ENCODE results near the gene VCAM1. TPM values are rescaled to one million over a fixed set of nuclear protein-coding genes. Genes with fewer than 3 reads are reported as not detected.
"Not testable (repeated sequence)": the region's sequence is repeated elsewhere in the genome, so short reads cannot be mapped to it uniquely, and the experiment has no call there.

VCAM1 gene, protein sequence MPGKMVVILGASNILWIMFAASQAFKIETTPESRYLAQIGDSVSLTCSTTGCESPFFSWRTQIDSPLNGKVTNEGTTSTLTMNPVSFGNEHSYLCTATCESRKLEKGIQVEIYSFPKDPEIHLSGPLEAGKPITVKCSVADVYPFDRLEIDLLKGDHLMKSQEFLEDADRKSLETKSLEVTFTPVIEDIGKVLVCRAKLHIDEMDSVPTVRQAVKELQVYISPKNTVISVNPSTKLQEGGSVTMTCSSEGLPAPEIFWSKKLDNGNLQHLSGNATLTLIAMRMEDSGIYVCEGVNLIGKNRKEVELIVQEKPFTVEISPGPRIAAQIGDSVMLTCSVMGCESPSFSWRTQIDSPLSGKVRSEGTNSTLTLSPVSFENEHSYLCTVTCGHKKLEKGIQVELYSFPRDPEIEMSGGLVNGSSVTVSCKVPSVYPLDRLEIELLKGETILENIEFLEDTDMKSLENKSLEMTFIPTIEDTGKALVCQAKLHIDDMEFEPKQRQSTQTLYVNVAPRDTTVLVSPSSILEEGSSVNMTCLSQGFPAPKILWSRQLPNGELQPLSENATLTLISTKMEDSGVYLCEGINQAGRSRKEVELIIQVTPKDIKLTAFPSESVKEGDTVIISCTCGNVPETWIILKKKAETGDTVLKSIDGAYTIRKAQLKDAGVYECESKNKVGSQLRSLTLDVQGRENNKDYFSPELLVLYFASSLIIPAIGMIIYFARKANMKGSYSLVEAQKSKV
- 10 to 100 TPM; 17.3 to 24.2 TPM for total RNA-seq
- long read RNA-seq, donor 1, transcript VCAM1-201 (9 exons, 3,083 nt) = major isoform, 15 of 18 reads
- long read RNA-seq, donor 1, partial matches to known transcripts = 1 of 18 reads
- long read RNA-seq, donor 1, other reads (novel, unspliced or antisense) = 0 of 18 reads
- long read RNA-seq, donor 2, transcript VCAM1-201 (9 exons, 3,083 nt) = major isoform, 7 of 8 reads
- long read RNA-seq, donor 2, partial matches to known transcripts = 1 of 8 reads
- long read RNA-seq, donor 2, other reads (novel, unspliced or antisense) = 0 of 8 reads

DNA sequence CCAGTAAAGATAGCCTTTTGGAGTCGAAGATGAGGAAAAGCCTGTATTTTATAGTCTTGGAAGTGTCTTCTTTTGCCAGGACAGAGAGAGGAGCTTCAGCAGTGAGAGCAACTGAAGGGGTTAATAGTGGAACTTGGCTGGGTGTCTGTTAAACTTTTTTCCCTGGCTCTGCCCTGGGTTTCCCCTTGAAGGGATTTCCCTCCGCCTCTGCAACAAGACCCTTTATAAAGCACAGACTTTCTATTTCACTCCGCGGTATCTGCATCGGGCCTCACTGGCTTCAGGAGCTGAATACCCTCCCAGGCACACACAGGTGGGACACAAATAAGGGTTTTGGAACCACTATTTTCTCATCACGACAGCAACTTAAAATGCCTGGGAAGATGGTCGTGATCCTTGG, at the start of gene VCAM1:
Gene VCAM1, plus strand, starts transcription at position 253 of the 400 bp plus-strand sequence. Its CDS starts 119 bp downstream, at position 372.
- intact Hi-C loops (cut with DNase I) = no loop called here
- DNase-seq (ENCODE audit: low spot score) = no peak

- no peak for DNase-seq (ENCODE audit: low spot score)
- intact Hi-C loops (cut with DNase I) = no loop called here
Measured at GRCh38 chr1:100670083-100670482, 49.5 kb upstream of the VCAM1 start.

DNA sequence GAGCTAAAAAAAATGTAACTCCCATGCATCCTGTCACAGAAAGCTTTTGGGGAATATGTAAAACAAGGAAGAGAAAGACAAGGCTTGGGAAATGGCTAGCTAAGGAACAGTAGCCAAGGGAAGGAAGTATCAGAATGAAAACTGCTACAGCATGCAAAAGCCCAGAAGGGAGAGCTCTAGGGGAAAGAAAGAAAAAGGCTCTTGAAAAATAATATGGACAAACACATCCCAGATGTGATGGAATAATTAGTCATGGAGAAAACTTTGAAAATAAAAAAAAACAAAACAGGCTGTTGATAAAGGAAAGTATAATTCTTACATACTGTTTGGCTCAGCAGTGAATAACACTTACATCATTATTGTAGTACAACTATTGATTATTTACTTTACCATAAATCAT, 47.9 kb upstream of the VCAM1 start:
- no peak for DNase-seq (ENCODE audit: low spot score)
- intact Hi-C loops (cut with DNase I) = no loop called here

DNA sequence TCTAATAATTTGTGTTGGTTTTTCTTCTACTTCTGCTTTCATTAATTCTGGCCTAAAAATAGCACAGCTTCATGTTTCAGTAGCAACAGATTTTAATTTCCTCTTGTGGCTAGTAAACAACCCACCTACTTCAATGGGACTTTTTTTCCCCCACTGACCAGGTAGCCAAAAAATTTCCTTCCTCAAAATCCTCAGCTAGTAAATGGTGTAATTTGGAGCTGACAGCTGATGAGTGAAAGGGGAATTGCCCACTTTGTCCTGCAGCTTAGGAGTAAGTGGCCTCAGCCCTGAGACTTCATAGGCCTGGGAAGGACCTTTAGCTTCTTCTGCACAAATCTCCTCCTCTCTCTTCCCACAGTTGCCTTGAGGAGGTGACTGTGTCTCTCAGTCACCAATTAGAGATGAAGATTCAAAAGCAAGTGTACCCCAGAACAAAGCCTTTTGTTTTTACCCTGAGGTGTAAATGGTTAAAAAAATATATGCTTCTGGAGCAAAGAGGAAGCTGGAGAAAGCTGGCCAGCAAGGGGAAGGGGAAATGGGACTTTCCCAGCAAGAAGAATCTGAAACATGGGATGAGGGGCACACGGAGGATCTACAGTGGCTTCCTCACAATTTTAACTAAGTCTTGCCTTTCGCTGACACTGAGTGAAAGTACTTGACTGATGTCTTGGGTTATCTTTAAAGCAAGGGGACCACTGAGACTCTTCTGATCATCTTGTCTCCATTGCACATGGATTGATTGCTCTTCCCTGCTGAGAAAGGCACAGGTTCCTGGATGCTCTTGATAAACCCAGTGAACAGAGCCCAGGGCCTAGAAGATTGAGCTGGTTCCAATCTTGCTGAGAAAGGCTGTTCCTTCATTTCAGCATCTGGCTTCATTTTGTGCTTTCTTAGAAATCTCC, 35.8 kb upstream of the VCAM1 start:
- DNase-seq (ENCODE audit: low spot score) = no peak
- intact Hi-C loops (cut with DNase I) = no loop called here

GRCh38 chr1:100699744-100700143, 19.8 kb upstream of the VCAM1 start:
- intact Hi-C loops (cut with DNase I) = no loop called here
- DNase-seq (ENCODE audit: low spot score) = no peak

DNA sequence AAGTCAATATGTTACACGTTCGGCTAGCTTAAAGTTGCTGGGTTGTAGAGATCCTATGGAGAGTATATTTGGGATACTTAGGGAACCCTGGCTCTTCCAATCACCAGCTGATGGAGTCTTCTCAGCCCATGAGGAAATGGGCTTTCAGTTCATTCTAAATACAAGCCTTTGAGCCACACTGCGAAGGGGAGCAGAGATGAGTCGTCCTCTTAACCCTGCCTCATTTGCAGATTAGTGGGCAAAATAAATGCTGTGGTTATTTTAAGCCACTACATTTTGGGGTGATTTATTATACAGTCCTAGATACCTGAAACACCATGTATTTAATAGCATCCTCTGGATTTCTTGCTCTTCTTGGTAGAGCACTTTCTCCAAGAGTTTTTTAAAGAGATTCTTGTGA, 19.0 kb upstream of the VCAM1 start:
- no peak for DNase-seq (ENCODE audit: low spot score)
- intact Hi-C loops (cut with DNase I) = no loop called here

- no peak for DNase-seq (ENCODE audit: low spot score)
- intact Hi-C loops (cut with DNase I) = no loop called here
Measured at GRCh38 chr1:100703052-100703451, 16.5 kb upstream of the VCAM1 start.

DNA sequence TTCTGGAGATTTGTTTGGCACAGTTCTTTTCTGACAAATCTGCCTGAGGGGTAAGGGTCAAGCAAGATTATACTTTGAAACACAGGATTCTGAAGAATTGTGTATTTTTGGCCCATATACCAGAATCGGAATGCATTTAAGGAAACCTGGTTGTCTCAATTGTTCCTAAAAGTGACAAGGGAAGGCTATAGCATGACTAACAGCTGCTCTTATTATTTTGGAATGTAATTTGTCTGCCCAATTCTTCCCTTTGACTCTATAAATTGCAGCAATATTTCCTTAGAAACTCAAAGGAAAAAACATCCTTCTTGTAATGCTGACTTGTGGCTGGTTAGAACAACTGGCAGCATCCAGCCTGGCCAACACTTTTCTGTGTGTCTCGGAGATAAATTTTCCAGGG, 15.8 kb upstream of the VCAM1 start:
- intact Hi-C loops (cut with DNase I) = no loop called here
- no peak for DNase-seq (ENCODE audit: low spot score)

- no peak for DNase-seq (ENCODE audit: low spot score)
- intact Hi-C loops (cut with DNase I) = no loop called here
Measured at GRCh38 chr1:100704473-100704872, 15.1 kb upstream of the VCAM1 start.

GRCh38 chr1:100706296-100706695, 13.2 kb upstream of the VCAM1 start:
- intact Hi-C loops (cut with DNase I) = loop anchor here in 1 of 2 donors (5.0 kb wide), 1 partner anchor 71 kb away; no protein-coding TSS in a partner anchor
- DNase-seq (ENCODE audit: low spot score) = no peak

- DNase-seq (ENCODE audit: low spot score) = no peak
- intact Hi-C loops (cut with DNase I) = loop anchor here in 1 of 2 donors (5.0 kb wide), 1 partner anchor 70 kb away; no protein-coding TSS in a partner anchor
Measured at GRCh38 chr1:100706856-100707255, 12.7 kb upstream of the VCAM1 start.

DNA sequence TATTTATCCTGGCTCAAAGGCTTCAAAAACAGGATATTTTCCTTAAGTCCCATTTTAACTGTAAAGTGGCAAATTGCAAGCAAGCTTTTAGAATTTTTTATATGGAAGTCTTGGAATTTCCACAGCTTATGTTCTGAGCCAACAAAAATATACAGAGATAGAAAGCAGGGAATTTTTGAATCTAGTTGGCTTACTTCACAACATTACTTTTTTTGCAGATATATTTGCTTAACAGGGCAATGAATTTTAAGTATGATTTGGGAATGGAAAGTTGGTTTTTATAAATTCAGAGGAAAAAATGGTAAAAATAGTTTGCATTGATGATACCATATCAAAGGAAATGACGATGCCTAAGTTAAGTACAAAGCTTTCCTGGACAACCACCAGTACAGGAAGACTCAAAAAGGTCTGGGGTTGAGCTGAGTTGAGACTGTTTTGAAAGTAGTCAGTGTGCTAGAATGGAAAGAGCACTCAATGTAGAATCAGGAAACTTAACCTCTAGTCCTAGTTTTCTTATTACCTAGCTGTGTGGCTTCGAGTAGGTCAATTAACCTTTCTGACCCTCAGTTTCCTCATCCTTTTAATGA, 11.0 kb upstream of the VCAM1 start:
- no peak for DNase-seq (ENCODE audit: low spot score)
- intact Hi-C loops (cut with DNase I) = loop anchor here in 1 of 2 donors (5.0 kb wide), 1 partner anchor 69 kb away; no protein-coding TSS in a partner anchor

- DNase-seq (ENCODE audit: low spot score) = no peak
- intact Hi-C loops (cut with DNase I) = no loop called here
Measured at GRCh38 chr1:100710906-100711682, 8.4 kb upstream of the VCAM1 start.

- peak; percentile 80 for DNase-seq (ENCODE audit: low spot score)
- intact Hi-C loops (cut with DNase I) = not testable (repeated sequence)
Measured at GRCh38 chr1:100713027-100713426, 6.5 kb upstream of the VCAM1 start.

DNA sequence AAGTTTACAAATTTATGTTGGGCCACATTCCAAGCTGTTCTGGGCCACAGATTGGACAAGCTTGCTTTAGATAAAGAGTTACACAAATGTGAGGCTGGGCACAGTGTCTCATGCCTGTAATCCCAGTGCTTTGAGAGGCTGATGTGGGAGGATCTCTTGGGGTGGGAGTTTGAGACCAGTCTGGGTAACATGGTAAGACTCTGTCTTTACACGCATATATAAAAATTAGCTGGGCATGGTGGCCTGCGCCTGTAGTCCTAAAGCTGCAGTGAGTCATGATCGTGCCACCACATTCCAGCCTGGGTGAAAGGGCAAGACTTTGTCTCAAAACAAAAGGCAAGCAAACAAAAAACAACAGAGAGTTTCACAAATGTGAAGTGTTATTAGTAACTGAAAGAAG, 5.9 kb upstream of the VCAM1 start:
- DNase-seq (ENCODE audit: low spot score) = no peak
- intact Hi-C loops (cut with DNase I) = no loop called here

DNA sequence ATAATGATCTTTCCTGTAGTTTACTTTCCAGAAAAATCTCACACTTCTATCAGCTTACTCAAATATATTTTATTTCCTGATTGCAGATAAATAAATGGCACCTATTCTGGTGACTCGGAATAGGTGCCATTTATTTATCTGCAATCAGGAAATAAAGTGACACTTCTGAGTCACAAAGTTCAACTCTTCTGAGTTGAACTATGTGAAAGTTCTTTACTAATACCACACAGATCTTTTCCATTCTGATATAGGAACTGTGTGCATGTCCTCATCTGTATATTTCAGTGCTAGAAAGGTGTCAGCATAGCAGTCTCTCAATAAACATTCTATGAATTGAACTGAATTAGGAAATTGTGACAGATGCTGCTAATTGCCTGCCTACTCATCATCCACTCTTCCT, 4.9 kb upstream of the VCAM1 start:
- no peak for DNase-seq (ENCODE audit: low spot score)
- intact Hi-C loops (cut with DNase I) = no loop called here

DNA sequence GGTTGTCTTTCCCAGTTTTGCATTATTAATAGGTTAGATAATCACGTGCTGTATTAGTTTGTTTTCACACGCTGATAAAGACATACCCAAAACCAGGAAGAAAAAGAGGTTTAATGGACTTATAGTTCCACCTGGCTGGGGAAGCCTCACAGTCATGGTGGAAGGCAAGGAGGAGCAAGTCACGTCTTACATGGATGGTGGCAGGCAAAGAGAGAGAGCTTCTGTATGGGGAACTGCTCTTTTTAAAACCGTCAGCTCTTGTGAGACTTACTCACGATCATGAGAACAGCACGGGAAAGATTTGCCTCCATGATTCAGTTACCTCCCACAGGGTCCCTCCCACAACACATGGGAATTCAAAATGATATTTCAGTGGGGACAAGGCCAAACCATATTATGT, 2.3 kb upstream of the VCAM1 start:
- intact Hi-C loops (cut with DNase I) = no loop called here

GRCh38 chr1:100718581-100718980, 961 bp upstream of the VCAM1 start:
- intact Hi-C loops (cut with DNase I) = no loop called here
- no peak for DNase-seq (ENCODE audit: low spot score)

More for the DNA sequence above, 2.3 kb upstream of the VCAM1 start:
- DNase-seq (ENCODE audit: low spot score) = no peak

All from posterior vena cava (tissue), 2 donors.